ENCODE measurements around the gene ARHGAP21.
"Not testable (repeated sequence)": the region's sequence is repeated elsewhere in the genome, so short reads cannot be mapped to it uniquely, and the experiment has no call there.

DNA sequence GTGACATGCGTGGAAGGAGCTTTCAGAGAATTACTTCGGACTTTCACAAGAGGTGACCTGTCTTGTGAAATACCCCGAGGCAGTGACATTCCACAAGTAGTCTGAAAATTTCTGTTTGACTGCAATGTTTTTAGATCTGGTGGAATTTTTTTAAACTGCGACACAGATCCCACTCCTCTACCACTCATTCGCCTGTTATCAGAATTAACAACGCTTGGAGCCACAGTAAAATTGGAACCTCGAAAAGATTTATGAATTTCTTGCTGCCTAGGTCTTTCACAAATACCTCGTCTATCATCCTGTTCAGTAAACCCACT is 103.7 kb downstream of the ARHGAP21 start:
- TF ChIP-seq, protein P1, sequence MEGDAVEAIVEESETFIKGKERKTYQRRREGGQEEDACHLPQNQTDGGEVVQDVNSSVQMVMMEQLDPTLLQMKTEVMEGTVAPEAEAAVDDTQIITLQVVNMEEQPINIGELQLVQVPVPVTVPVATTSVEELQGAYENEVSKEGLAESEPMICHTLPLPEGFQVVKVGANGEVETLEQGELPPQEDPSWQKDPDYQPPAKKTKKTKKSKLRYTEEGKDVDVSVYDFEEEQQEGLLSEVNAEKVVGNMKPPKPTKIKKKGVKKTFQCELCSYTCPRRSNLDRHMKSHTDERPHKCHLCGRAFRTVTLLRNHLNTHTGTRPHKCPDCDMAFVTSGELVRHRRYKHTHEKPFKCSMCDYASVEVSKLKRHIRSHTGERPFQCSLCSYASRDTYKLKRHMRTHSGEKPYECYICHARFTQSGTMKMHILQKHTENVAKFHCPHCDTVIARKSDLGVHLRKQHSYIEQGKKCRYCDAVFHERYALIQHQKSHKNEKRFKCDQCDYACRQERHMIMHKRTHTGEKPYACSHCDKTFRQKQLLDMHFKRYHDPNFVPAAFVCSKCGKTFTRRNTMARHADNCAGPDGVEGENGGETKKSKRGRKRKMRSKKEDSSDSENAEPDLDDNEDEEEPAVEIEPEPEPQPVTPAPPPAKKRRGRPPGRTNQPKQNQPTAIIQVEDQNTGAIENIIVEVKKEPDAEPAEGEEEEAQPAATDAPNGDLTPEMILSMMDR (IDR thresholded peaks at IDR 0.05): not testable (repeated sequence)
- not testable (repeated sequence) for TF ChIP-seq POLR2A (IDR thresholded peaks at IDR 0.05)

Measured in thyroid gland (tissue), 4 donors.